Right lobe of liver (tissue), 6 donors: Measurements from ENCODE around the gene SPTBN5. TPM values are rescaled to one million over a fixed set of nuclear protein-coding genes. Genes with fewer than 3 reads are reported as not detected.
A peak's percentile ranks its signal among the peaks of the same experiment; 100 is the strongest.

Experiments used
- ATAC-seq, 4 donors: fragments of 200-7000 bp; cut with Tn5 transposase; one replicate each; pipeline ENCODE4 v1.9.1; 2020; ENCODE audit warnings: mild to moderate bottlenecking in 4 of 4, moderate library complexity in 4 of 4
- DNase-seq, 3 donors: peaks; one replicate each; pipeline ENCODE4 v3.0.0-alpha.2; 2020
- H3K27ac ChIP-seq, 3 donors: fragments of 200-600 bp; one replicate each; pipeline ENCODE4 v1.8.0; 2022
- H3K27me3 ChIP-seq, 2 donors: fragments of 200-600 bp; one replicate each; pipeline ENCODE4 v1.8.0; 2022
- H3K36me3 ChIP-seq, 4 donors: fragments of 200-600 bp; sonication (generic) in 1 of 4; one replicate each; pipeline versions ENCODE4 v1.5.1 to v1.8.0; 2017 to 2022; ENCODE audit warnings: control low read depth in 1 of 4
- H3K4me1 ChIP-seq, 4 donors: fragments of 200-600 bp; sonication (generic) in 1 of 4; one replicate each; pipeline versions ENCODE4 v1.5.1 to v1.8.0; 2017 to 2022; ENCODE audit warnings: control low read depth in 1 of 4
- H3K4me3 ChIP-seq, 3 donors: fragments of 200-600 bp; one replicate each; pipeline ENCODE4 v1.8.0; 2022
- H3K9me3 ChIP-seq, 4 donors: fragments of 200-600 bp; sonication (generic) in 1 of 4; one replicate each; pipeline versions ENCODE4 v1.5.1 to v1.8.0; 2017 to 2022; ENCODE audit warnings: control low read depth in 1 of 4
- POLR2A ChIP-seq: fragments of 450-650 bp; IDR thresholded peaks from one replicate; pipeline ENCODE4 v1.6.1; 2017; ENCODE audit warnings: antibody characterized with exemption, mild to moderate bottlenecking
- WGBS: methylation state at CpG from one replicate; pipeline ENCODE4 v1.1.6; 2018; ENCODE audit warnings: low coverage, low lambda C conversion rate; ENCODE audit not compliant: insufficient coverage; ENCODE audit errors: missing lambda C conversion rate; 5-methylcytosine and 5-hydroxymethylcytosine counted together
- intact Hi-C, 2 donors: fragments of 100-400 bp; cut with DNase I; formaldehyde crosslinking; loops; one replicate each; pipeline versions ENCODE4 v1.11.2 to v1.14.1; 2022
- total RNA-seq, 6 experiments: library from RNA; depleted of rRNA in 2 of 6; stranded (reverse); fragments of >200 nt in 2 of 6; fragmentation: NEBNext Ultra II Directional in 3 of 6; extraction: Animal tissue kit (Norgen Biotek cat#: 25700) in 3 of 6; gene quantifications; one replicate each; pipeline versions ENCODE4 v1.1.0 to v1.2.4, GENCODE V29; 2016 to 2023
- TF ChIP-seq, protein P1 (sequence below), 4 donors: fragments of 200-600 bp in 3 of 4; fragments of 450-650 bp in 1 of 4; IDR thresholded peaks; one replicate each; pipeline versions ENCODE4 v1.5.1 to v1.8.0; 2016 to 2022; ENCODE audit warnings: antibody characterized with exemption in 4 of 4, mild to moderate bottlenecking in 2 of 4
- donor health status: DM: no; HTN: yes; CAD: no.
- donor health status: DM: no; HTN: no; CAD: no.
- donor health status: DM: no; HTN: no; CAD: no.
- donor health status: DM: no; HTN: yes; CAD: no.
- donor health status: DM: no; HTN: yes; CAD: no.

SPTBN5 gene
- total RNA-seq, 6 experiments from 2014 or later: 0.06 to 3.2 (median 0.81) TPM

DNA sequence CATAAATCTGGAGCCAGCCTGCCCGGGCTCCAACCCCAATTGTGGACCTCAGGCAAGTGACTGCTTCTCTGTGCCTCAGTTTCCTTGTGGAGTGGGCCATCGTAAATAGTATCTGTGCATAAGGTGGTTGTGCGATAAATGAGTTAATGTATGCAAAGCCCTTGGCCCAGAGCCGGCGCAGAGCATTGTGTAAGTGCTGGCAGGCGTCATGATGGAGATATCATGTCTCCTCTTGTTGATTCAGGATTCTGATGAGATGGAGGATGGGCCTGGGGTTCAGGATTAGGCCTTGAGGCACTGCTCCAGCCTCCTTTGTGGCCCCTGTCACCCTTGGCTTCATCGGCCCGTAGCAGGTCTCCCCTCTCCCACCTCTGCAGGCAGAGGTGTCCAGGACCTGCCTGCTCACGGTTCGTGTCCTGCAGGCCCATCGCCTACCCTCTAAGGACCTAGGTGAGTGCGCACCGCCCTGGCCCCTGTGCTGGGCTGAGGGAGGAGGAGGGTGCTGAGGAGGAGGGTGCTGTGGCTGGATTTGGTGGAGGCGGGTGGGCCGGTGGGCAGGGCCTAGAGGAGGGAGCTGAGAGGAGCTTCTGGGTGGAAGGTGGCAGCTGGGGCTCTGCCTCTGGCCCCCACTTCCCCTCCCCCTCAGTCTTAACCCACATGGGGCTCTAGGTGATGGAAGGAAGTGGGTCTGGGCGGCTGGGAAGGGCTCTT is 53.9 kb downstream of the SPTBN5 start:
- Histone ChIP-seq H3K4me1 (peaks cover 0 to 3% (median 0%) of the 10 kb centered on the region in 4 donors), H3K36me3 (peaks cover 0 to 6% (median 0%) of the 10 kb centered on the region in 4 donors), H3K9me3 (no peaks in the 10 kb centered on the region), H3K4me3 (no peak overlapping the region), H3K27ac (no peak overlapping the region), H3K27me3 (no peaks in the 10 kb centered on the region)
- TF ChIP-seq POLR2A: no peak
- TF ChIP-seq, protein P1, sequence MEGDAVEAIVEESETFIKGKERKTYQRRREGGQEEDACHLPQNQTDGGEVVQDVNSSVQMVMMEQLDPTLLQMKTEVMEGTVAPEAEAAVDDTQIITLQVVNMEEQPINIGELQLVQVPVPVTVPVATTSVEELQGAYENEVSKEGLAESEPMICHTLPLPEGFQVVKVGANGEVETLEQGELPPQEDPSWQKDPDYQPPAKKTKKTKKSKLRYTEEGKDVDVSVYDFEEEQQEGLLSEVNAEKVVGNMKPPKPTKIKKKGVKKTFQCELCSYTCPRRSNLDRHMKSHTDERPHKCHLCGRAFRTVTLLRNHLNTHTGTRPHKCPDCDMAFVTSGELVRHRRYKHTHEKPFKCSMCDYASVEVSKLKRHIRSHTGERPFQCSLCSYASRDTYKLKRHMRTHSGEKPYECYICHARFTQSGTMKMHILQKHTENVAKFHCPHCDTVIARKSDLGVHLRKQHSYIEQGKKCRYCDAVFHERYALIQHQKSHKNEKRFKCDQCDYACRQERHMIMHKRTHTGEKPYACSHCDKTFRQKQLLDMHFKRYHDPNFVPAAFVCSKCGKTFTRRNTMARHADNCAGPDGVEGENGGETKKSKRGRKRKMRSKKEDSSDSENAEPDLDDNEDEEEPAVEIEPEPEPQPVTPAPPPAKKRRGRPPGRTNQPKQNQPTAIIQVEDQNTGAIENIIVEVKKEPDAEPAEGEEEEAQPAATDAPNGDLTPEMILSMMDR (IDR thresholded peaks at IDR 0.05): no peak
- DNase-seq (no peak), ATAC-seq (no peak)
- whole genome bisulfite sequencing: 88% methylated on average over 5 of the region's 16 CpGs
- intact Hi-C loops: no loop called here

DNA sequence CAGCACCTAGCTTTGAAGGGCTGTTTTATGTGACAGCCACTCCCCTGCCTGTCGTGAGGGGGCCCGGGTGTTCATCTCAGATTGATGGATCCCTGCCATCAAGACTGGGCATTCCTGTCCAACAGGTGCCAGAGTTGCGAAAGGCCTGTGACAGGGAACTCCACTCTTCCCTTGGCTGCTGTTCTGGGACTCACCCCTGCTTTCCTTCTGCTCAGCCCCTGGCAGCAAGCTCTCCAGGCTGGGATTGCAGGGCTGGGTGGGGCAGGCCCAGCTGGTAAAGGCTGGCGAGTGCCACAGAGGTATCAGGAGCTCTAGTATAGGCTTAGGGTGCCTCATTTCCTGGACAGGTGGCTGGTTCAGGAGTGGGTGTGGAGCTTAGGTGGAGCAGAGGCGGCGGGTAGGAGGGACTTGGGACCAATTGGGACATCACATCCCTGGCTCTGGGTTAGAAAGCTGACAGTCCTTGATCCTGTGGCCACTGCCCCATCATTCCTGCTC is 55.4 kb downstream of the SPTBN5 start, which contains the start of gene PLA2G4B:
TSS of gene PLA2G4B (plus strand) at position 448 of the 498 bp plus-strand sequence. CDS start 67 bp downstream, outside the sequence.
- WGBS: 80% methylated on average over 1 of the region's 6 CpGs
- H3K36me3 ChIP-seq: peaks cover 0 to 6% (median 0%) of the 10 kb centered on the region in 4 donors
- no peaks in the 10 kb centered on the region for H3K27me3 ChIP-seq
- no peaks in the 10 kb centered on the region for H3K9me3 ChIP-seq
- intact Hi-C loops: no loop called here
- no peak within 1 kb of the TSS for H3K27ac ChIP-seq
- H3K4me3 ChIP-seq: no peak within 1 kb of the TSS
- no peak for TF ChIP-seq POLR2A
- TF ChIP-seq, protein P1 (IDR thresholded peaks at IDR 0.05): no peak
- peaks cover 0 to 3% (median 0%) of the 10 kb centered on the region in 4 donors for H3K4me1 ChIP-seq
- ATAC-seq (peak in 3 of 4 donors; percentile 15 to 67 (median 21)), DNase-seq (no peak)

DNA sequence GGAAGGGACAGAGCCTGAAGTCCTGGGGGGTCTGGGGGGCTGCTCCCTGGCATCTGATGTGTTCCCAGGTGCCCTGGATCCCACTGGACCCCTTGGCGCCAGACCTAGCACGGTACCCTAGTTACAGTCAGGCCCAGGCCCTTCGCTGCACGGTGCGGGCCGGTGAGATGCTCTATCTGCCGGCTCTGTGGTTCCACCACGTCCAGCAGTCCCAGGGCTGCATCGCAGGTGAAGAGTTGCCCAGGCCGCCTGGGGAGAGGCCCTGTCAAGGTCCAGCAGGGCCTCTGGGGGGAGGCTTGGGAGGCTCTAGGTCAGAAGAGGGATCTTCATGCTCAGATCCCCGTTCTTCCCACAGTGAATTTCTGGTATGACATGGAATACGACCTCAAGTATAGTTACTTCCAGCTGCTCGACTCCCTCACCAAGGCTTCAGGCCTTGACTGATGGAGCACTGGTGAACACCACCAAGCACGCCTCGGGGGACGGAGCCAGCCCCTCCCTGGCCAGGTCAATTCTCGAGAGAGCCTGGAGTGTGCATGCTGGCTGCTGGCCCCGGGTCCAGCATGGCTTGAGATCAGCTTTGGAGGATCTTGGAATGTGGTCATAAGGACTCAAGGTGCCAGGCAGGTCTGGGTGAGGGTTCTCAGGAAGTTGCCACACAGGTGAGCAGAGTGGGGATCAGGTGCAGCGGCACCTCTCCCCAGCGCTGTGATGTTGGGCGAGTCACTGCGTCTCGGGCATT is 57.0 kb downstream of the SPTBN5 start:
- DNase-seq (no peak), ATAC-seq (no peak)
- Histone ChIP-seq H3K27ac (no peak overlapping the region), H3K9me3 (no peaks in the 10 kb centered on the region), H3K4me3 (no peak overlapping the region), H3K27me3 (no peaks in the 10 kb centered on the region), H3K4me1 (peaks cover 0 to 3% (median 0%) of the 10 kb centered on the region in 4 donors), H3K36me3 (peaks cover 0 to 6% (median 0%) of the 10 kb centered on the region in 4 donors)
- TF ChIP-seq, protein P1 (IDR thresholded peaks at IDR 0.05): no peak
- TF ChIP-seq POLR2A: no peak
- no CpG with 5 or more reads among the region's 23 CpGs for WGBS
- intact Hi-C loops: no loop called here

DNA sequence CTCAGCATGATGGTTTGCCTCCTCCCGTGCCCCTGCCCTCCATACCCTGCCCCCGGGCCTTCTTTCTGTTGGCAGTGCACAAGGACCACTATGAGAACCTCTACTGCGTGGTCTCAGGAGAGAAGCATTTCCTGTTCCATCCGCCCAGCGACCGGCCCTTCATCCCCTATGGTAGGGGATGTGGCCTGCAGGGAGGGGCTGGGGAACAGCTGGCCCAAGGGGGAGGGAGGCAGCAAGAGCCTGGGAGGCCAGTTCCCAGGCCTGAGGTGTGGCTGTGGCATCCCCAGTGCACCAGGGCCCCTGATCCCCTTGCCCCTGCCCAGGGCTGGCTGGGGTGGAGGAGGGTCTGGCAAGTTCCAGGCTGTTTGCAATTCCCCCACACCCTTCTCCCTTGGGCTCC is 57.8 kb downstream of the SPTBN5 start:
- Histone ChIP-seq H3K27ac (no peak overlapping the region), H3K4me1 (peaks cover 0 to 3% (median 0%) of the 10 kb centered on the region in 4 donors)
- intact Hi-C loops: no loop called here

More for the DNA sequence above, 57.8 kb downstream of the SPTBN5 start:
- no CpG with 5 or more reads among the region's 6 CpGs for WGBS
- ATAC-seq: no peak
- H3K4me3 ChIP-seq: no peak overlapping the region
- H3K27me3 ChIP-seq: no peaks in the 10 kb centered on the region
- TF ChIP-seq, protein P1 (IDR thresholded peaks at IDR 0.05): no peak
- TF ChIP-seq POLR2A: no peak
- no peaks in the 10 kb centered on the region for H3K9me3 ChIP-seq
- H3K36me3 ChIP-seq: peaks cover 0 to 6% (median 0%) of the 10 kb centered on the region in 4 donors
- no peak for DNase-seq
